Smooth muscle cell of the brain vasculature (primary cell): ENCODE results near the gene CSRNP2.
"Not testable (repeated sequence)": the region's sequence is repeated elsewhere in the genome, so short reads cannot be mapped to it uniquely, and the experiment has no call there.

ENCODE experiments used
- DNase-seq: peaks from one replicate; pipeline ENCODE4 v3.0.0-alpha.2; 2012; ENCODE audit warnings: low read depth, low spot score

Gene CSRNP2

GRCh38 chr12:51028126-51028812 lies 55.1 kb downstream of the CSRNP2 start:
- DNase-seq, result no peak

- no peak for DNase-seq
These were observed 56.0 kb downstream of the CSRNP2 start for GRCh38 chr12:51027342-51027835.

GRCh38 chr12:51025836-51026638 lies 57.4 kb downstream of the CSRNP2 start, which contains the start of gene SLC11A2:
TSS of gene SLC11A2 (minus strand) at chr12:51026384. CDS start at chr12:51010728, 15,656 bp downstream.
- peak; percentile 62 for DNase-seq

GRCh38 chr12:51025338-51025835 lies 58.0 kb downstream of the CSRNP2 start:
- no peak for DNase-seq

- DNase-seq, result no peak
These were observed 59.6 kb downstream of the CSRNP2 start for GRCh38 chr12:51023625-51024382.

GRCh38 chr12:51021694-51022093 lies 61.7 kb downstream of the CSRNP2 start:
- DNase-seq, result no peak

- DNase-seq, result no peak
These were observed 62.8 kb downstream of the CSRNP2 start for GRCh38 chr12:51020448-51021182.

- no peak for DNase-seq
These were observed 63.5 kb downstream of the CSRNP2 start for GRCh38 chr12:51019927-51020326.

GRCh38 chr12:51018956-51019355 lies 64.4 kb downstream of the CSRNP2 start:
- DNase-seq, result no peak

GRCh38 chr12:51017452-51017851 lies 65.9 kb downstream of the CSRNP2 start:
- DNase-seq, result no peak

- not testable (repeated sequence) for DNase-seq
These were observed 68.9 kb downstream of the CSRNP2 start for GRCh38 chr12:51014467-51014866.

GRCh38 chr12:51013441-51013840 lies 70.0 kb downstream of the CSRNP2 start:
- no peak for DNase-seq

- no peak for DNase-seq
These were observed 70.7 kb downstream of the CSRNP2 start for GRCh38 chr12:51012570-51013236.

- DNase-seq, result no peak
These were observed 71.4 kb downstream of the CSRNP2 start for GRCh38 chr12:51011955-51012354.
